Activated CD4-positive, alpha-beta T cell treated with anti-CD3 and anti-CD28 coated beads, Interleukin-2, Interleukin-6, amounts not matched to agents 100 ng/mL and 50 ng/mL, durations not matched to agents 16 hours and 8 hours (primary cell): ENCODE results near the gene RALGAPA2.

Source experiments
- DNase-seq: peaks from one replicate; pipeline ENCODE4 v3.0.0-alpha.2; 2020

Gene RALGAPA2

GRCh38 chr20:20393207-20394120 is 319.0 kb downstream of the RALGAPA2 start:
- no peak for DNase-seq

- no peak for DNase-seq
These were observed 320.7 kb downstream of the RALGAPA2 start for GRCh38 chr20:20391766-20392165.

GRCh38 chr20:20391115-20391514 is 321.3 kb downstream of the RALGAPA2 start:
- no peak for DNase-seq

GRCh38 chr20:20390393-20390792 is 322.1 kb downstream of the RALGAPA2 start:
- no peak for DNase-seq

GRCh38 chr20:20386192-20386591 is 326.3 kb downstream of the RALGAPA2 start:
- DNase-seq: no peak

GRCh38 chr20:20375862-20376261 is 336.6 kb downstream of the RALGAPA2 start:
- no peak for DNase-seq

GRCh38 chr20:20373091-20373571 is 339.3 kb downstream of the RALGAPA2 start:
- DNase-seq: no peak

GRCh38 chr20:20371681-20372080 is 340.8 kb downstream of the RALGAPA2 start:
- DNase-seq: no peak

- DNase-seq: no peak
These were observed 341.4 kb downstream of the RALGAPA2 start for GRCh38 chr20:20371083-20371482.

GRCh38 chr20:20370094-20370575 is 342.3 kb downstream of the RALGAPA2 start:
- no peak for DNase-seq

GRCh38 chr20:20369250-20370093 is 343.0 kb downstream of the RALGAPA2 start:
- DNase-seq: no peak

GRCh38 chr20:20368418-20369249 is 343.8 kb downstream of the RALGAPA2 start:
- DNase-seq: no peak

GRCh38 chr20:20367575-20368417 is 344.6 kb downstream of the RALGAPA2 start, which contains the start of gene INSM1:
INSM1 (plus strand) TSS chr20:20368104; CDS start chr20:20368268, 164 bp downstream.
- DNase-seq: no peak

- DNase-seq: no peak
These were observed 345.4 kb downstream of the RALGAPA2 start for GRCh38 chr20:20366876-20367574.

GRCh38 chr20:20366551-20366875 is 345.9 kb downstream of the RALGAPA2 start:
- DNase-seq: no peak

- DNase-seq: no peak
These were observed 346.8 kb downstream of the RALGAPA2 start for GRCh38 chr20:20365480-20366161.

- no peak for DNase-seq
These were observed 347.6 kb downstream of the RALGAPA2 start for GRCh38 chr20:20364593-20365479.

GRCh38 chr20:20363799-20364592 is 348.4 kb downstream of the RALGAPA2 start:
- no peak for DNase-seq
